GM10248 (cell line): ENCODE measurements around the gene NYAP2.

Experiments used
- CTCF ChIA-PET: fragments of 300-600 bp; sonication (Branson Sonifier 250); formaldehyde crosslinking; extraction: SDS; loops from one replicate; lab custom pipeline; 2021; ENCODE audit warnings: antibody characterized with exemption; lab: Yijun Ruan, JAX
- POLR2A ChIA-PET: fragments of 350-650 bp; sonication (Branson Sonifier 250); formaldehyde crosslinking; extraction: SDS; loops from one replicate; lab custom pipeline; 2020; ENCODE audit warnings: antibody characterized with exemption; lab: Yijun Ruan, JAX
- DNase-seq: peaks from one replicate; pipeline ENCODE4 v3.0.0; 2012; ENCODE audit errors: extremely low spot score
- TF ChIP-seq, protein P1 (sequence below): IDR thresholded peaks from 2 replicates; pipeline ENCODE4 v1.5.1; 2012; ENCODE audit warnings: mild to moderate bottlenecking, low read depth; ENCODE audit errors: extremely low read depth, missing control alignments, control extremely low read depth

NYAP2 gene

GRCh38 chr2:225479386-225479785 lies 79.9 kb downstream of the NYAP2 start:
- TF ChIP-seq, protein P1, sequence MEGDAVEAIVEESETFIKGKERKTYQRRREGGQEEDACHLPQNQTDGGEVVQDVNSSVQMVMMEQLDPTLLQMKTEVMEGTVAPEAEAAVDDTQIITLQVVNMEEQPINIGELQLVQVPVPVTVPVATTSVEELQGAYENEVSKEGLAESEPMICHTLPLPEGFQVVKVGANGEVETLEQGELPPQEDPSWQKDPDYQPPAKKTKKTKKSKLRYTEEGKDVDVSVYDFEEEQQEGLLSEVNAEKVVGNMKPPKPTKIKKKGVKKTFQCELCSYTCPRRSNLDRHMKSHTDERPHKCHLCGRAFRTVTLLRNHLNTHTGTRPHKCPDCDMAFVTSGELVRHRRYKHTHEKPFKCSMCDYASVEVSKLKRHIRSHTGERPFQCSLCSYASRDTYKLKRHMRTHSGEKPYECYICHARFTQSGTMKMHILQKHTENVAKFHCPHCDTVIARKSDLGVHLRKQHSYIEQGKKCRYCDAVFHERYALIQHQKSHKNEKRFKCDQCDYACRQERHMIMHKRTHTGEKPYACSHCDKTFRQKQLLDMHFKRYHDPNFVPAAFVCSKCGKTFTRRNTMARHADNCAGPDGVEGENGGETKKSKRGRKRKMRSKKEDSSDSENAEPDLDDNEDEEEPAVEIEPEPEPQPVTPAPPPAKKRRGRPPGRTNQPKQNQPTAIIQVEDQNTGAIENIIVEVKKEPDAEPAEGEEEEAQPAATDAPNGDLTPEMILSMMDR, result no peak
- CTCF ChIA-PET, result no interaction called here
- POLR2A ChIA-PET, result no interaction called here
- DNase-seq, result no peak

DNA sequence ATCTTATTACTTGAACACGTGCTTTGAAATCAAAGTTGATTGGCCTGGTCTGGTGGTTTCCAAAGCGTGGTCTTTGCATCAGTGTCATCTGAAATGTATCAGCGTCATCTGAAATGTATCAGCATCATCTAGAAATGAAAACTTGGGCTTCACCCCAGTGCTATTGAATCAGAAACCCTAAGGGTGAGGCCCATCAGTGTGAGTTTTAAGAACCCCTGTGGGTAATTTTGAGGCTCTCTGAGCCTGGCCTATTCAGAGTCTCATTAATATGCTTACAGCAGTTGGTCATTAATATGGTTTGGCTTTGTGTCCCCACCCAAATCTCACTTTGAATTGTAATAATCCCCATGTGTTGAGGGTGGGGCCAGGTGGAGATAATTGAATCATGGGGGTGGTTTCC lies 85.2 kb downstream of the NYAP2 start:
- no peak for DNase-seq
- ChIA-PET POLR2A (no interaction called here), CTCF (no interaction called here)
- TF ChIP-seq, protein P1, result no peak

GRCh38 chr2:225486236-225486635 lies 86.7 kb downstream of the NYAP2 start:
- ChIA-PET CTCF (interaction anchor here (1.1 to 1.3 kb wide), 3 partner anchors 10 to 41 kb away, joined by 3 read pairs; no protein-coding TSS in a partner anchor), POLR2A (no interaction called here)
- DNase-seq, result no peak
- TF ChIP-seq, protein P1, result no peak

DNA sequence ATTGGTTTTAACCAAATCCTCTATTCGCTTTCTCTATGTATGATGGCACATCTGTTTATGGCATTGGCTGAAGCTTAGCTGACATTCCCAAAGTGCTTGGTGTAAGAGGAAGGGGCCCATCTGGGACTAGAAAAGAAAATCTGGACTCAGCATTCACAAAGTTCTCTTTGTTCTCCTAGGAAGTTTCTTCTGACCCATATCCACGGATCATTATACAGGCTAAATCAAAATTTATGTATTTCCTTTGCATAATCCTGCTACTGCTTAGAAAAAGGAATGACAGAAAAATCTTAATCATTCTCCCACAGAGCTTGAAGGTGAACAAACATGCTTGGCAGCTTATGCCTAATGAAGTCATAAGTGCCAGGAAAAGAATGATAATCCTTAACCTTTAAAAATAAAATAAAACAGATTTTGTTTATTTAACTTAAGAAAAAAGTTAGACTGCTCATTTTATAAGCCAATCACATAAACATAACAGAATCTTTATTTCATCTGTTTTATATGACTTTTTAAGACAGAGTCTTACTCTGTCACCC lies 88.4 kb downstream of the NYAP2 start:
- DNase-seq, result no peak
- POLR2A ChIA-PET, result no interaction called here
- CTCF ChIA-PET, result no interaction called here
- TF ChIP-seq, protein P1, result no peak

DNA sequence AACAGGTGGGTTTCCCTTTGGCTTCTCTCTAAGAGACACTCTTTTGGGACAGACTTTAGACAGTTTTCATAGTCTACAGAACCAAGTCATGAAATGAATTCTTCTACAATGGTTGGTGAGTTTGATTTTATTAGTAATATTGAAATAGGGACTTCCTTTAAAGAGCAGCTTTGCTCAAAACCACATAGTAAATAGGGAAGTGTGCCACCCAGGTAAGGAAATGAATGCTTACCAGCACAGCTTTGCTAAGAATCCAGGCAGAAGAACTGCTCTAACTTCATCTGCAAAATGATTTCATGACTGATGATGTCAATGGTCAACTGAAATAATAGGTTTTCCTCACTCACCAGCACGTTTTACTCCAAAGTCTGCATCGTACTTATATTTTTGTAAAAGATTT lies 89.2 kb downstream of the NYAP2 start:
- ChIA-PET POLR2A (no interaction called here), CTCF (no interaction called here)
- no peak for DNase-seq
- TF ChIP-seq, protein P1, result no peak

DNA sequence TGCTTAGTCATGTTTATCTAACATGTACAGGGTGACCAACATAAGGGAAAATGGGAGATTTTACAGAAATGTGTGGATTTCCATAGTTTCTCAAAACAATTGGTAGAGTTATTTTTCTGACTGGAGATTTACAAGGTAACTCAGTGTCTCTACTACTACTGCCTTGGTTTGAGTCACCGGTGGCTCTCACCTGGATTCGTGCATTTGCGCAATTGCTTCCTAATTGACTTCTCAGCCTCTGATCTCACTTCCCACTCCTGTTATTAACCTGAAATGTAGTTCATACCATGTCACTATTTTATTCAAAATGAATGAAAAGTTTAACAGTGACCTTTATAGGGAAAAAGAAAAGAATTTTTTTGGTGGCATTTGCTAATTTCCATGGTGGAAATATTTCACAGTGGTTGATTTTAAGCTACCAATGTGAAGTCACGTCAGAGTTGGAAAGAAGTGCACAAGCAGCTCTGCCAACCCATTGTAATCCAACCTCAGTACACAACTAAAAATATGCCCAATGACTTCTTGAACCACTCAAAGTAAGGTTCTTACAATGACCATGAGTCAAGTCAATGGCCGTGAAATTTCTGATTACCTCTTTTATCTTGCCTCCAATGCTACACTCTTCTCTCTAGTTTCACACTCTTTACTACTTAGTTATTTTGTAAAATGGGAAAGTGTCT lies 94.0 kb downstream of the NYAP2 start:
- POLR2A ChIA-PET, result no interaction called here
- TF ChIP-seq, protein P1, result no peak
- CTCF ChIA-PET, result interaction anchor here (1.3 to 1.6 kb wide), 2 partner anchors 16 to 1745 kb away, joined by 3 read pairs; no protein-coding TSS in a partner anchor
- no peak for DNase-seq
